Astrocyte (in vitro differentiated cells and primary cell): ENCODE measurements around the gene HNRNPL. TPM values are rescaled to one million over a fixed set of nuclear protein-coding genes. Genes with fewer than 3 reads are reported as not detected.

Experiments used
- DNase-seq: peaks from one replicate; pipeline ENCODE4 v3.0.0-alpha.2; 2010; ENCODE audit warnings: low read depth
- FAIRE-seq: peaks from 2 replicates; lab custom pipeline; 2011; peaks lifted over from hg19 to GRCh38; lab: Jason Lieb, UNC
- H2AFZ ChIP-seq: 2 replicates; pipeline ENCODE4 v1.6.0; 2012; ENCODE audit warnings: low read depth, low read length, inconsistent platforms
- H3K27ac ChIP-seq: 2 replicates; pipeline ENCODE4 v1.5.1; 2011; ENCODE audit warnings: low read depth, low read length, inconsistent platforms
- H3K27me3 ChIP-seq: 2 replicates; pipeline ENCODE4 v1.6.0; 2011; ENCODE audit warnings: low read length, inconsistent platforms; ENCODE audit not compliant: insufficient read depth
- H3K36me3 ChIP-seq: 2 replicates; pipeline ENCODE4 v1.5.1; 2011; ENCODE audit warnings: low read length, inconsistent platforms; ENCODE audit not compliant: insufficient read depth
- H3K4me1 ChIP-seq: 2 replicates; pipeline ENCODE4 v1.5.1; 2011; ENCODE audit warnings: low read length, inconsistent platforms; ENCODE audit not compliant: insufficient read depth
- H3K4me2 ChIP-seq: 2 replicates; pipeline ENCODE4 v1.6.0; 2012; ENCODE audit warnings: low read length, inconsistent platforms
- H3K4me3 ChIP-seq: 2 replicates; pipeline ENCODE4 v1.5.1; 2011; ENCODE audit warnings: low read depth, mild to moderate bottlenecking, low read length, inconsistent platforms; ENCODE audit not compliant: insufficient read depth
- H3K79me2 ChIP-seq: 2 replicates; pipeline ENCODE4 v1.6.0; 2012; ENCODE audit warnings: mild to moderate bottlenecking, low read length, inconsistent platforms; ENCODE audit not compliant: insufficient read depth
- H3K9ac ChIP-seq: 2 replicates; pipeline ENCODE4 v1.6.0; 2012; ENCODE audit warnings: mild to moderate bottlenecking, low read length, inconsistent platforms
- H3K9me3 ChIP-seq: 2 replicates; pipeline ENCODE4 v1.5.1; 2012; ENCODE audit warnings: low read depth, mild to moderate bottlenecking, low read length, inconsistent platforms; ENCODE audit not compliant: insufficient read depth
- H4K20me1 ChIP-seq: 2 replicates; pipeline ENCODE4 v1.6.0; 2012; ENCODE audit warnings: low read length, inconsistent platforms; ENCODE audit not compliant: insufficient read depth
- H3K27ac Mint-ChIP-seq: one replicate; pipeline ENCODE4 v1.8.0; 2021; ENCODE audit warnings: mild to moderate bottlenecking, mixed read lengths; ENCODE audit not compliant: unreplicated experiment
- H3K27me3 Mint-ChIP-seq: one replicate; pipeline ENCODE4 v1.8.0; 2021; ENCODE audit warnings: low read depth, mixed read lengths; ENCODE audit not compliant: unreplicated experiment
- H3K36me3 Mint-ChIP-seq: one replicate; pipeline ENCODE4 v1.8.0; 2021; ENCODE audit warnings: low read depth, mixed read lengths; ENCODE audit not compliant: unreplicated experiment
- H3K4me1 Mint-ChIP-seq: one replicate; pipeline ENCODE4 v1.8.0; 2021; ENCODE audit warnings: low read depth, mixed read lengths; ENCODE audit not compliant: unreplicated experiment
- H3K4me3 Mint-ChIP-seq: one replicate; pipeline ENCODE4 v1.8.0; 2021; ENCODE audit warnings: mild to moderate bottlenecking, moderate library complexity, mixed read lengths; ENCODE audit not compliant: unreplicated experiment
- H3K9me3 Mint-ChIP-seq: one replicate; pipeline ENCODE4 v1.8.0; 2021; ENCODE audit warnings: mild to moderate bottlenecking, mixed read lengths; ENCODE audit not compliant: unreplicated experiment
- EZH2 ChIP-seq: IDR thresholded peaks from 2 replicates; pipeline ENCODE4 v1.6.1; 2012; ENCODE audit warnings: mild to moderate bottlenecking, low read length, inconsistent platforms; ENCODE audit not compliant: insufficient read depth
- total RNA-seq: library from RNA; stranded (reverse); gene quantifications from 2 replicates; pipeline ENCODE4 v1.2.1, GENCODE V29; 2021
- TF ChIP-seq, protein P1 (sequence below): IDR thresholded peaks from 2 replicates; pipeline ENCODE4 v1.5.1; 2011; ENCODE audit warnings: low read depth, mild to moderate bottlenecking, inconsistent platforms, low read length, moderate library complexity; ENCODE audit not compliant: insufficient read depth

The HNRNPL gene
- total RNA-seq, 1 donor from 2014 or later: 314 TPM

GRCh38 chr19:38843175-38843758 is 6.5 kb downstream of the HNRNPL start:
- H3K27ac Mint-ChIP-seq: no peak overlapping the region
- Histone ChIP-seq H3K27me3 (no peaks in the 10 kb centered on the region), H3K9ac (no peak overlapping the region), H2AFZ (no peak overlapping the region), H3K27ac (no peak overlapping the region), H3K36me3 (peaks cover 80% of the 10 kb centered on the region), H3K4me2 (no peak overlapping the region), H3K4me1 (peaks cover 9% of the 10 kb centered on the region), H3K4me3 (no peak overlapping the region), H3K9me3 (no peaks in the 10 kb centered on the region), H4K20me1 (peaks cover 96% of the 10 kb centered on the region), H3K79me2 (peaks cover 81% of the 10 kb centered on the region)
- no peak overlapping the region for H3K4me3 Mint-ChIP-seq
- TF ChIP-seq, protein P1, sequence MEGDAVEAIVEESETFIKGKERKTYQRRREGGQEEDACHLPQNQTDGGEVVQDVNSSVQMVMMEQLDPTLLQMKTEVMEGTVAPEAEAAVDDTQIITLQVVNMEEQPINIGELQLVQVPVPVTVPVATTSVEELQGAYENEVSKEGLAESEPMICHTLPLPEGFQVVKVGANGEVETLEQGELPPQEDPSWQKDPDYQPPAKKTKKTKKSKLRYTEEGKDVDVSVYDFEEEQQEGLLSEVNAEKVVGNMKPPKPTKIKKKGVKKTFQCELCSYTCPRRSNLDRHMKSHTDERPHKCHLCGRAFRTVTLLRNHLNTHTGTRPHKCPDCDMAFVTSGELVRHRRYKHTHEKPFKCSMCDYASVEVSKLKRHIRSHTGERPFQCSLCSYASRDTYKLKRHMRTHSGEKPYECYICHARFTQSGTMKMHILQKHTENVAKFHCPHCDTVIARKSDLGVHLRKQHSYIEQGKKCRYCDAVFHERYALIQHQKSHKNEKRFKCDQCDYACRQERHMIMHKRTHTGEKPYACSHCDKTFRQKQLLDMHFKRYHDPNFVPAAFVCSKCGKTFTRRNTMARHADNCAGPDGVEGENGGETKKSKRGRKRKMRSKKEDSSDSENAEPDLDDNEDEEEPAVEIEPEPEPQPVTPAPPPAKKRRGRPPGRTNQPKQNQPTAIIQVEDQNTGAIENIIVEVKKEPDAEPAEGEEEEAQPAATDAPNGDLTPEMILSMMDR: no peak
- no peak for TF ChIP-seq EZH2
- H3K9me3 Mint-ChIP-seq: no peaks in the 10 kb centered on the region
- no peaks in the 10 kb centered on the region for H3K27me3 Mint-ChIP-seq
- DNase-seq: no peak
- peaks cover 19% of the 10 kb centered on the region for H3K4me1 Mint-ChIP-seq
- H3K36me3 Mint-ChIP-seq: peaks cover 31% of the 10 kb centered on the region
- no peak for FAIRE-seq

GRCh38 chr19:38842439-38843174 is 7.2 kb downstream of the HNRNPL start:
- Histone ChIP-seq H3K9me3 (no peaks in the 10 kb centered on the region), H3K36me3 (peaks cover 84% of the 10 kb centered on the region), H3K79me2 (peaks cover 75% of the 10 kb centered on the region), H3K27ac (no peak overlapping the region), H3K4me1 (peaks cover 4% of the 10 kb centered on the region), H3K4me2 (no peak overlapping the region), H4K20me1 (peaks cover 96% of the 10 kb centered on the region), H2AFZ (no peak overlapping the region), H3K4me3 (no peak overlapping the region), H3K27me3 (no peaks in the 10 kb centered on the region), H3K9ac (no peak overlapping the region)
- Mint-ChIP-seq H3K4me1 (peaks cover 14% of the 10 kb centered on the region), H3K4me3 (no peak overlapping the region), H3K36me3 (peaks cover 28% of the 10 kb centered on the region), H3K27me3 (no peaks in the 10 kb centered on the region), H3K27ac (no peak overlapping the region), H3K9me3 (no peaks in the 10 kb centered on the region)
- no peak for DNase-seq
- no peak for FAIRE-seq
- TF ChIP-seq, protein P1: no peak
- no peak for TF ChIP-seq EZH2
